SIG-M5 (cell line): ENCODE results near the gene NIPAL3.

Source experiments
- DNase-seq: peaks from one replicate; lab custom pipeline; 2025; lab: John Stamatoyannopoulos, UW

The NIPAL3 gene

GRCh38 chr1:24415334-24415909, at the start of gene NIPAL3:
Gene NIPAL3 (plus strand): TSS chr1:24415802. CDS start chr1:24419548, 3,746 bp downstream.
- DNase-seq, result peak; percentile 86

- DNase-seq, result no peak
Measured at GRCh38 chr1:24366707-24367106, 48.9 kb upstream of the NIPAL3 start.

DNA sequence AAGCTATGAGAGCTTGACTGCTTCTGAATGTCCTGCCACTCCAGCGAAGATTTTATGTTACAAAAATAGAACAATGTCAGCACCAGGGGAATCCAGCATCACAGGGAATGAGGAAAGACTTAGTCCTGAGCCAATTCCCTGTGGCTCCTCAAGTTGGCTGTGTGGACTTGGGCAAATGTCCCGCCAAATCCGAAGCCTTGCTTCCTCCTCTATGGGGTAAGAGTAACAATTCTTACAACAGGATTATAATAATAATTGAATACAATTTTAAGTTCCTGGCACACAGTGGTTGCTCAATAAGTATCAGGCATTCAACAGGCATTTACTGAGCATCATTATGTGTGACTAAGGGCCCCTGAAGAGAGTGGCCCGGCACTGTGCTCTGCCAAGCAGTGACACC, 46.4 kb upstream of the NIPAL3 start:
- DNase-seq, result no peak

- no peak for DNase-seq
Measured at GRCh38 chr1:24369801-24370200, 45.8 kb upstream of the NIPAL3 start.

DNA sequence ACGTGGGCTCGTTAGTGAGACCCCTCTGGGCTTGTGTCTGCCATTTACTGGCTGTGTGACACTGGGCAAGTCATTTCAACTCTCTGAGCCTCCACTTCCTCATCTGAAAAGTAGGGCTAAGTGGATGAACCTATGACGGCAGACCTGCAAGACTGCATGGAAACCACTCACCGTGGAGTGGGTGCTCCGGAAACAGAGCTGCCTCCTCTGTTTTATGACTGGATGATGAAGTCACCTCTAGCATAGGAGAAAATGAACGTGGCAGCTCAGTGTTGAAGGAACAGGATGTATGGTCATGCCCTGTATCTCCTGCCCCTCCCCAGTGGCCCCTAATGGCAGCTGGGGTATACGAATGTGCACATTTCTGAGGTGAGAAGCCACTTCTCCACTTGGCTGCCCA, 42.6 kb upstream of the NIPAL3 start:
- DNase-seq, result no peak

DNA sequence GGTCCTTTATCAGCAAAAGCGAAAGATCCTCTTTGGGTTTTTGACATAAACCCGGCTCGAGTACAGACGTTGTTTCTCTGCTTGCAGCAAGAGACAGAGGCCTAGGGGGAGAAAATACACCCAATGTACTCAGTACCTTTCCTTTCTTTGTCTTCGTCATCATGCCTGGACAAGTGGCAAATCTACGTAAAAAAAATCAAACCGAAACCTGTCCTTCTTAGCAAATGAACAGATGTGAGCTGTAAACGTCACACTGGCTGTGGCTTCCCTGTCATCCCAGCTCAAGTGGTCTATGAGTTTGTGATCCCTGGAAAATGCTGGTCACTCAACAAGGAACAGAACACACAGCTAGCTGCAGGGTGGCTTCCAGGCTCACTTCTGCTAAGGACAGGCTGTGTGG, 41.9 kb upstream of the NIPAL3 start:
- DNase-seq, result no peak

GRCh38 chr1:24374891-24375786, 40.5 kb upstream of the NIPAL3 start:
- DNase-seq, result no peak

GRCh38 chr1:24379733-24380315, 35.8 kb upstream of the NIPAL3 start:
- no peak for DNase-seq

DNA sequence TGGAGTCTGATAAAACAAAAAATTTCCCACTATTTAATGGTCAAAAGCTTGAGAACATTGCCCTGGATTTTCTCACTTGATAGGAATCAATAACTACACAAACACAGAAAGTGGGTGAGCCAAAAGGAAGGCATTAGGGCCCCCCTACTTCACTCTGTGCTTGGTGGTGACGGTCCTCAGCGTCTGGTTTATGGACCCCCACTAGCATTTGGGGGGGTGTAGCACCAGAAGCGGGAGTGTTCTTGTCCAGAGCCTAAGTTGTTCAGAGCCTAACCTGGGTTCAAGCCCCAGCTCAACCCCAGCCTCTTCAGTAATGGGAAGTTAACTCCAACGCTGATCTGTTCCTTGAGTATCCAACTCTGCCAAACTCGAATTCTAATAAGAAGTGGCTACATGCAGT, 35.1 kb upstream of the NIPAL3 start:
- DNase-seq, result no peak

GRCh38 chr1:24381256-24381655, 34.3 kb upstream of the NIPAL3 start:
- DNase-seq, result no peak

- DNase-seq, result no peak
Measured at GRCh38 chr1:24382165-24382577, 33.4 kb upstream of the NIPAL3 start.

DNA sequence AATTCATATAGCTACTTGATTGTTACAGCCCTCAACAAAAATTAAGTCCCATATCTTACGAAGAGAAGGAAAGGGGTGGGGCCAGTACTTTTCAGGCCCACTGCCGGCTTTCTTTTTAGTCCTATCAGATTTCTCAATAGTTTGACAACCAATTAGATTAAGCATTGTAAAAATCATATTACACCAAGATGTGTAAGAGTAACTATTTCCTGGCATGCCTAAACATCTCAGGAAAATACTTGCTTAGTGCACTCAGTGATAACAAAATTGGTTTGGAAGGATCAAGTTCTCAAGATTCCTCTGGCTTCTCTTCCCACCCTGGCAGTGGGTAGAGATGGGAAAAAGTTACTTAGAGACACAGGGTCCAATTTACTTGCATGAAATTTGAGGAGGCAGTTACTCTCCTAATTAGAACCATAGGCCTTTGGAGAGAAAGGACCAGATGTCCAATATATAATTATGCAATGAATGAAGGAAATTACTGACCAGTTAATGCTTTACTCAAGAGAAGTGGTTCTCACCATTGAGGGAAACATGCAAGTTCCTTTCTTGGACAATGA, 32.1 kb upstream of the NIPAL3 start:
- DNase-seq, result no peak

DNA sequence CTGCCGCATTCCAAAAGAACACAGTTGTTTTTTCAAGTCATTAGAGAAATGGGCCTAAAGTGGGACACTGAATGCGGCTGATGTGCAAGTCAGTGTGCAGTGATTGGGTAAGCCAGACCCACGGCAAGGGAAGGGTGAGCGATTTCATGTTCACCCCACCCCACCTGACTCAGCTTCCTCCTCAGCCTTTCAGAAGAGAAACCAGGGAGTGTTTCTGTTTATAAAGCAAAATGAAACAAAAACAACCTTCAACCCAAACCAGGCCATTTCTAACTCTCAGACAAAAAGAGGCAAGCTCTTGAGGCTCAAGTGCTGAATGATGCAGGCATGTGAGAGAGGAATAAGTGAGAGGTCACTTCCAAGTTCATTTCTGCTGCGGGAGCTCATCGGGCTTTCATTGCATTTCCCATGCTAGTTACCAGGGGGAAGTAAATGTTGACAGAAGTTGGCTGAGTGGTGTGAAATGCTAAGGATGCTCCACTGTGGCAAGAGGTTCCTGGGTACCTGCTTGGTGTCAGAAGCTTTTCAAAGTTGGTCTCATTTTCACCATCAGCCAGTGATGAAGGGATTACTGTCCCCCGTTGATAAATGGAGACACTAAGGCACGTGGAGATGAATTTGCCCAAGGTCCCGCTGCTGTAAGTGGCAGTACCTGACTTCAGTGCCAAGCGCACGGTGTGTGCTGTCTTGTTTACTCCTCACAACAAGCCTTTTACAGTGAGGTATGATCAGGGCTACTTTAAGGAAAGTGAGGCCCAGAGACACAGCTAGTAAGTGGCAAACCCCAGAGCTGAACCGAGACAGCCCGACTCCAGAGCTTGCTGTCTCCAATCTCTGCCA, 31.1 kb upstream of the NIPAL3 start:
- no peak for DNase-seq

GRCh38 chr1:24385160-24385940, 30.3 kb upstream of the NIPAL3 start:
- no peak for DNase-seq

DNA sequence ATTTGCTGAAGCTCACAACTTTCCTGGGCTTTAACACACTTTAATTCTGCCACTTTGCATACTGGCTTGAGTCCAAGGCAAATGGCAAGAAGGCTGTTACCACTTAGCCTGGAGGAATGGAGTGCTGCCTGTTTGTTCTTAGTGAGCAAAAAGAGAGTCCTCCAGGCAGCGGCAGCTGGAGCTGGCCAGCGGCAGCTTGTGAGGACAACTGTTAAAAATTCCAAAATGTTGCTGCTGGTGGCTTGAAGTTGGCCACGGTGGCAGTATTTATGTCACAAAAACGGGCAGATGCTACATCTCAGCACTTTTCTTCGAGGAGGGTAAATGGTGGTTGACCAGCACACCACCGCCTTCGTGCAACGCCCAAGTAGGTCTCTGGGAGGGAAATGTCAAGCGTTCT, 29.4 kb upstream of the NIPAL3 start:
- no peak for DNase-seq

- DNase-seq, result no peak
Measured at GRCh38 chr1:24386931-24387330, 28.7 kb upstream of the NIPAL3 start.

DNA sequence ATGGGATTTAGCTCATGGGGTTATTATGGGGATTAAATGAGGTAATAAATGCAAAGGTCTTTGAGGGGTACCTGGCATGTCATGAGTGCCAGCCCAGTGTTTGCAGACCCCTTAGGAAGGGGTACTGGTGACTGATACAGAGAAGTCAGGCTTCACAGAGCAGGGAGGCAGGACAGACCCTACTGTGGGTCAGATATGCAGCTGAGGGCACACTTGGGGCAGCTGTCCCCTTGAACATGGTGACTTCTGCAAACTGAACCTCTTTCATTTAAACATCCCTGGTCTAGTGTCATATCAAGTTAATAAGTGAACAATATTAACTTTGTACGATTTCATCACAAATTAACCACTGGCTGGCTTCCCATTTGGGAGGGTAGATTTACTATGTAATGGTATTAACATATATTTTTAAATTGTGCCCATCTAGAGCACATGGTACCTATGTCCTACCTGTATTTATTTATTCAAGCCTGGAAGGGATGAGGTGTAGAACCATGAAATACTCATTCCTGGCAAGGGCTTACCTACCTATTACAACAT, 27.9 kb upstream of the NIPAL3 start:
- DNase-seq, result no peak

- DNase-seq, result no peak
Measured at GRCh38 chr1:24388331-24388885, 27.2 kb upstream of the NIPAL3 start.

GRCh38 chr1:24389231-24389678, 26.3 kb upstream of the NIPAL3 start:
- DNase-seq, result no peak
